ENCODE data around the gene CHERP. TPM values are rescaled to one million over a fixed set of nuclear protein-coding genes. Genes with fewer than 3 reads are reported as not detected.
"Not testable (repeated sequence)": the region's sequence is repeated elsewhere in the genome, so short reads cannot be mapped to it uniquely, and the experiment has no call there.

Gene CHERP
- polyA plus RNA-seq, 3 donors: 28.9 to 30.1 (median 29.4) TPM

DNA sequence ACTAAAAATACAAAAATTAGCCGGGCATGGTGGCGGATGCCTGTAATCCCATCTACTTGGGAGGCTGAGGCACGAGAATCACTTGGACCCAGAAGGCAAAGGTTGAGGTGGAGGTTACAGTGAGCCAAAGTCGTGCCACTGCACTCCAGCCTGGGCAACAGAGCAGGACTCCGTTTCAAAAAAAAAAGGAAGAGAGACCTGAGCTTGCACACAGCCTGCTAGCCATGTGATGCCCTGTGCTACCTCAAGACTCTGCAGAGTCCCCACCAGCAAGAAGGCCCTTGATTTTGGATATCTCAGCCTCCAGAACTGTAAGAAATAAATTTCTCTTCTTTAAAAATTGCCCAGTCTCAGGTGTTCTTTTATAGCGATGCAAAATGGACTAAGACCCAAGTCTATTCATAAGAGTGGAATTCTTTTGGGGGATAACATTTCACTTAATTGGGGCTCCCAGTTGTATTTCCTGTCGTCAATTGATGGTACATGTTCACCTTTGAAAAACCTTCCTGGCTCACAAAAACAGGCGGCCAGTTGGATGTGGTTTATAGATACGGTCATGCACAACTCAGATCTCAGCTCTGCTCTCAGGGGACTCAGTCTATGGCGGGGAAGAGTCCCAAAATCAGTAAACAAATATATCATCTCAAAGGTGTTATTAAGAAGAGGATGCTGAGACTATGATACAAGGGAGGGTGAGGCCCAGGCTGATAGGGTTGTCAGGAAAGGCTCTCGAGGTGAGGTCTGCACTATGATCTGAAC, 2.4 kb upstream of the CHERP start:
- no peak for DNase-seq (ENCODE audit: low read depth in 3 of 3, low spot score in 2 of 3)

DNA sequence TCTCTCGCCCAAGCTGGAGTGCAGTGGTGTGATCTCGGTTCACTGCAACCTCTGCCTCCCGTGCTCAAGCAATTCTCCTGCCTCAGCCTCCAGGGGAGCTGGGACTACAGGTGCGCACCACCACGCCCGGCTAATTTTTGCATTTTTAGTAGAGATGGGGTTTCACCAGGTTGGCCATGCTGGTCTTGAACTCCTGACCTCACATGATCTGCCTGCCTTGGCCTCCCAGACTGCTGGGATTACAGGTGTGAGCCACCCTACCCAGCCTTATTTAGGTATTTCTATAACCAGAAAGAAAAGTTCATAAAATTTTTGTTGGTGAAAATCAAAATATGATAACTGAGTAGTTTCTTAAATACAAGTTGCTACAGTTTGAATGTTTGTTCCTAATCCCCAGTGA, 1.5 kb upstream of the CHERP start:
- not testable (repeated sequence) for DNase-seq (ENCODE audit: low read depth in 3 of 3, low spot score in 2 of 3)

DNA sequence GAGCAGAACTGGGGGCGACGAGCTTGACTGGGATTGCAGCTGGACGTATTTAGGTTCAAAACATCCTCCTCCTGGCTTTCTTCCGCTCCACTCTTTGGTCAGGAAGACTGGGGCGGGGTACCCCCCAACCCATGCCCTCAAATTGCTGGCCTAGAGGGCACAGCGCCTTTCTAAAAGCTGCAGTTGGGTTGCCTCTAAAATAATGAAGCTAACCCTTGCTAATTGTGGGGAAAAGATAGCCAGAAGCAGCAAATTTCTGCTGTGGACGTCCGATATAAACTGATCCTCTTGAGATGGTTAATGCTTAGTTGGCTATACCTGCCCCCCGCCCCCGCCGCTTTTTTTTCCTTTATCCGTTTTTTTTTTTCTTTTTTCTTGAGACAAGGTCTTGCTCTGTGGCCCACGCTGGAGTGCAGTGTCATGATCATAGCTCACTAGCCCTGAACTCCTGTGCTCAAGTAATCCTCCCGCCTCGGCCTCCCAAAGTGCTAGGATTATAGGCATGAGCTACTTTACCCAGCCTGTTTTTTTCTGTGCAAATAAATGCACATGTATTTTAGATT, 754 bp upstream of the CHERP start:
- no peak for DNase-seq (ENCODE audit: low read depth in 3 of 3, low spot score in 2 of 3)

DNA sequence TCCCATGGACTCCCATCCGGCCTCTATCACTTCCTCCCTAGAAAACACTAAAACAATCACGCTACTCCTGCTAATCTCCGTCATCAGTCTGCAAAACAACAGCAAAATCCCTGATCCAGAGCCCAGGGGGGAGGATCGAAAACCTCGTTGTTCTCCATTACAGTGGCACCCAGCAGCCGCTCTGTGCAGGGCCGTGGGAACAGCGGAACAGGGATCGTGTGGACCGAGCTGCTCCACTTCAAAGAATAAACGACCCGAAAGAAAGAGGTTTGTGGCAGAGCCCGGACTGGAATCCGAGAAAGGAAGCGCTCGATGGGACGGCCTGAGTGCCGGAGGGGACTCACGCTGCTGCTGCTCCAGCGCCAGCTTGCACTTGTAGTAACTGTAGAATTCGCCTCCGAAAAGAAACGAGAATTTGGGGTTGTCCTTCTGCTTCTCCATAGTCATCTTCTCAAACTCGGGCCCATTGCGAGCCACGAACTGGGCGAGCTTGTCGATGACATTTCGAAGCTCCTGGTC, 652 bp downstream of the CHERP start:
- DNase-seq (ENCODE audit: low read depth in 3 of 3, low spot score in 2 of 3): no peak

DNA sequence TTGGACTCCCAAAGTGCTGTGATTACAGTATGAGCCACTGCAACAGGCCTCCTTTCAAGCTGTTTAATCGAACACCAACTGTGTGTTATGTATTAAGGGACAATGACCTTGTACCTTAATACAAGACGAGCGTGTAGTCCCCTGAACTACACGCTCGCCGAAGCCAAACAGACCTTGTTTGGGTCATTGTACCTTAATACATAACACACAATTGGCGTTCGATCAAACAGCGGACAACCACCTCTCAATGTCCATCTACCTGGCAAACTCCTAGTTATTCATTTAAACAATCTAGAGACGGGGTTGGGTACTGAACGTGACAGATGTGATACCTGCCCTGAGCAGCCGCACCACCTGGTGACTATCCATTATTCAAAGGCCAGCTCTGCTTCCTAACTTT, 1.3 kb downstream of the CHERP start:
- DNase-seq (ENCODE audit: low read depth in 3 of 3, low spot score in 2 of 3): no peak

DNA sequence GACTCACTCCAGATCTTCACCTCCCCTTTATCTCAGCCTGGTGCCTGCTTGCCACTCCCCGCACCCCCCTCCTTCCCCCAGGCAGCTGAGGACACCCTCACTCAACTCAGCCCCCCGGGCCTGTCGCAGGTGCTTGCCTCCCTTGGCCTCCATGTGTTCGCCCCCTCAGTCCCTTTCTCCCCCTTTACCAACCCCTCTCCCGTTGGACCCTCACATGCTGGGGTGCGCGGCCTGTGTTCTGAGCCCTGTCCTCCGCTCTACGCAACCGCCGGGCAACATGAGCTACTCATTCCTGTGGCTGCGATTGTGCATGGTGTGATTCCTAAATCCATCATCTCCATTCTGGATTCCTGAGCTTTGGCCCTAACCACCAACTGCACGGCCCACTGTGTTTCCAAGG, 5.1 kb downstream of the CHERP start:
- no peak for DNase-seq (ENCODE audit: low read depth in 3 of 3, low spot score in 2 of 3)

DNA sequence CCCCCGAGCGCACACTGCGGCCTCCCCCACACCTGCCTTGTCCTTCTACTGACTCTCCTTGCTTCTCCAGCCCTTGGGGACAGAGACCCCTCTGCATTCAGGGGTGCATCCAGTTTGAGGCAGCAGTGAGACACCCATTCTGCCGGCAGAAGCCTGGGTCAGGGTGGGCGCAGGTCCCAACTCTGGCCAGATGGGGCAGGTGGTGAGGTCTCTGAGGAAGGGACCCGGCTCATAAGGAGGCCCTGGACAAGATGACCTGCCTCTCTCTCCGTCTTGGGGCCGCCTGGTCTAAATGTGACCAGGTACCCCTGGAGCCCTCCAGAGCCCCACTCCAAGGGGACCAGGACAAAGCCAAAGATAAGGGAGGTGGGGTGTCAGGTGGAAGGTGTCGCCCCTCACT, 6.1 kb downstream of the CHERP start:
- no peak for DNase-seq (ENCODE audit: low read depth in 3 of 3, low spot score in 2 of 3)

DNA sequence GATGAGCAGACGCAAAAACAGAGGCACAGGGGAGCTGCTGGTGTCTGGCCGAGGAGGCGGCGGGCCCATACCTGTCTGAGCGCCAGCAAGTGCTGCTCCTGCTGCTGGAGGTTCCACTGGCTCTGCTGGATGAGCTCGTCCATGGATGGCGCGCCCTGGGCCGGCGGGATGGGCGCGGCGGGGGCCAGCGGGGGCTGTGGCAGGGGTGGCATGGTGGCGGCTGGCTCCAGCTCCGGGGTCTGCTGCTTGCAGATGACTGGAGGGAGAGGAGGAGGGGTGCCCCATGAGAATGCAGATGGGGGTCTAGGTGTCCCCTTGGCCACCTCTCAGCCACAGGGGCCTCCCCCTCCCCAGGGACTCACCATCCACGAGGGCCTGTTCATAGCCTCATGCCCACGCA, 6.9 kb downstream of the CHERP start:
- no peak for DNase-seq (ENCODE audit: low read depth in 3 of 3, low spot score in 2 of 3)

DNA sequence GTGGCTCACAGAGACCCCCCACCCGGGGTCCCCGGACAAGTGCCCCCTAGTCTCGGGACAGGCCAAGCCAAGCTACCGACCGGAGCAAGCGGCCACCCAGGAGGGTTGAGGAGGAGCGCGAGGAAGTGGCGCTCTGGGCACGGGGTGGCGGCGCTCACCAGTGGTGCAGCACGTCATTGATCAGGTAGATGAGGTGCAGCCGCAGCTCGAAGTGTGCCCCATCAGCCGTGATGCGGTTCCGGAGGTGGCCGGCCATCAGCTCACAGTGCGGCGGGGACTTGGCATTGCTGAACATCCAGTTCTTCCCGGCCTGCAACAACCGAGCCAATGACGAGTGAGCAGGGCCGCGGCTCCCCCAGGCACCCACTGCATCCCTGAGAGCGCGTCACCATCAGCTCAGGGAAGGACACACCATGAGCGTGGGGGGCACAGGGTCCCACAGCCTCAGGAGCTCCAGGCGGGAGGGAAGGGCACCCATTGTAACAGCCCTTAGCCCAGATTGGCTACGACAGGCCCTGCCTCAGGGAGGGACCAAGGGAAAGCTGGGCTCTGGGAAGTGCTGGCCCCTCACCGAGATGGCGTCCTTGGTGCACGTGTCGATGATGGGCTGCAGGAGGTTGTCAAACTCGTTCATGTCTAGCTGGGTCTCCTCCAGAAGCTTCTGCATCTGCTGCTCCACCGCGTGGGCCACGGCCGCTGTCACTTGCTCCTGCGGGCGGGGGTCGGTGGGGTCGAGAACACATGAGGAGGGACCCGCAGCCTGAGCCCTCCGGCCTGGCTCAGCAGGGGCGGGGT, 9.6 kb downstream of the CHERP start:
- no peak for DNase-seq (ENCODE audit: low read depth in 3 of 3, low spot score in 2 of 3)

DNA sequence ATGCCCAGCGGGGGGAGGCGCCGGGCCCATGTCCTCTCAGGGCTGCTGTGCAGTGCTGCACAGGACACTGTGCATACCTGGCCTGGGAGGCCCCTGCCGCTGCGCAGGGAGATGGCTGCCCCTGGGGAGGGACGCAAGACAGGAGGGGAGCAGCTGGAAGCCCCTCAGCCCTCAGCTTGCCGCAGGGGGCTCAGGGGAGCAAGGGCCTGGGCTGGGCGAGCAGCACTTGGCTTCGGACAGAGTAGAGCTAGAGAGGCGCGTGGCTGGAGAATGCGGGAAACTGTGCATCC, 10.9 kb downstream of the CHERP start:
- no peak for DNase-seq (ENCODE audit: low read depth in 3 of 3, low spot score in 2 of 3)

DNA sequence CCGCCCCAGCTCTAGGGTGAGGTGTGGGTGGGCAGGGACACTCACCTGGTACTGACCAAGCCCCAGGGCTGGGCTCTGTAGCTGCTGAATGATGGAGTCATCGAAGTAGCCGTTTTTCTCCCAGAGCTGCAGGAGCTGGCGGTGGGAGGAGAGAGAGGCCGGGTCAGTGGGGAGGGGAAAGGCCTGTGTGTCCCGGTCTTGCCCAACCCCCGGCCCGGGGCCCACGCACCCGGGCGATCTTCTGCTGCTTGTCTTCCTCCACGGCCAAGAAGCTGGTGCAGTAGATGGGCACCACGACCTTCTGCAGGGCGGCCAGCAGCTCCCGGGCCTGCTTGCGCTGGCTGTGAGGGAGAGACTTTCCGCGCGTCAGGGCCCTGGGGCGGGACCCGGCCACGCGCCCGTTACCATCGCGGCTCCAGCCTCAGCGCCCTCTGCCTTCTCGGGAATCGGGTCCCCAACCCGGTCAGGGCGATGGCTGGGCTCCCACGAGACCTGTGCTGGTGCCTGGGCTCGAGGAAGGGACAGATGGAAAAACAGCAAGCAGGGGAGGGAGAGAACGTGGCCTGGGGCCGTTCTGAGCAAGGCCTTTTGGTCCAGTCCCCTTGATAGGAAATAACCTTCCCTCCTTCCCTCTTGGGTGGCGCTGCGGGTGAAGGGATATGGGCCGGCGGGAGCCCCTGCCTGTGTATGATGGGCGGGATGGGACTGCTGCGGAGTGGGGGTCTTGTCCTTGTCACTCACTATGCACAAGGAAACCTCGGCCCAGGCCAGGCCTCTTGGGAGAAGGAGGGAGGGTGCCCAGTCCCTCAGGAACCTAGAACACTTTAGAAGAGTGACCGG, 11.5 kb downstream of the CHERP start:
- DNase-seq (ENCODE audit: low read depth in 3 of 3, low spot score in 2 of 3): no peak

DNA sequence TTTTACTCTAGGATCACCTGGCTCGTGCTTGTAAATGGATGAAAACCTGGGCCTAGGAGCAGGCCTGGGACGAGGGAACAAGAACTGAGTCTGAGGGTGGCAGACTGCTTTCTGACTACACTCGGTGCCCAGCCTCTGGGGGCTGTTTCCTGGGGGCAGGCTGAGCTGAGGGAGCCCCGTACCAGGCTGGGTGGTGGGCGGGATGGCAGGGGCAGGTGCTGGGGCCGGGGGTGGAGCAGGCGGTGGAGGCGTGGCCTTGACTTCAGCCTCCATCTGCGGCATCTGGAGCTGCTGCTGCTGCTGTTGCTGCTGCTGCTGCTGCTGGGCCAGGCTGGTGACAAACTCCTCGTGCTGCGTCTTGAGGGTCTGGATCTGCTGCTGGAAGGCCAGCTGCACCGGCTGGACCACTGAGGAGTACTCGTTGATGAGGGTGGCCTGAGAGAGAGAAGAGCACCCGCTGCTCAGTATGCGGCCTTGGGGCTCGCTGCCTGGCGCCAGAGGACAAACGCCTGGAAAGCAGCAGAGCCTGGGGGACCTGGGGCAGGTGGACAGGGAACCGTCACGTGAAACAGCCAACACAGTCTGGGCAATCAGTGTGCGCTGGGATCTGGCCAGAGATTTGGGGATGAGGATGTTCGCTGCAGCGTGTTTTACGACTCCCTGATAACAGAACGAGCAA, 12.6 kb downstream of the CHERP start:
- DNase-seq (ENCODE audit: low read depth in 3 of 3, low spot score in 2 of 3): no peak

DNA sequence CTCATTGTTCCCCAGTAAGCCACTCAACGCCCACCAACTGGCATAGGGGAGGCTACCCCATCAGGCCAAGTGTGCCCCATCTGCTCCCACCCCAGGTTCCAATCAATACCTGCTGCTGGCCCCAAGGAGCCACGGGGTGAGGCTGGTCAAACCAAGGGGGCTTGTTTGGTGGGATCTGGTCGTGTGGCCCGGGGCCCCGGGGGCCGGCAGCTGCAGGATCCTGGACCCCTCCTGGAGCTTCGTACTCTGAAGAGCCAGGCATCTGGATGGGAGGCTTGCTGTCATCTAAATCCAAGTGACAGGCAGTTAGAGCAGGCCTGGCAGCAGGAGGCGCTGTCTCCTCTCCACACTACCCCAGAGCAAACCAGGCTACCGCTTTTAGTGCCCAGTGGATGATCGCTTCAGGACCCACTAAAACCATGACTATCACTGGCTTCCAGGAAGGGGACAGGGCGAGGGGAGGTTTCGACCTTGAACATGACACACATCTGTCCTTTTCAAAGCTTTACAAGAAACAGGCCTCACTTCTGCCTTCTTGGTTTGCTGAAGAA, 14.2 kb downstream of the CHERP start:
- no peak for DNase-seq (ENCODE audit: low read depth in 3 of 3, low spot score in 2 of 3)

DNA sequence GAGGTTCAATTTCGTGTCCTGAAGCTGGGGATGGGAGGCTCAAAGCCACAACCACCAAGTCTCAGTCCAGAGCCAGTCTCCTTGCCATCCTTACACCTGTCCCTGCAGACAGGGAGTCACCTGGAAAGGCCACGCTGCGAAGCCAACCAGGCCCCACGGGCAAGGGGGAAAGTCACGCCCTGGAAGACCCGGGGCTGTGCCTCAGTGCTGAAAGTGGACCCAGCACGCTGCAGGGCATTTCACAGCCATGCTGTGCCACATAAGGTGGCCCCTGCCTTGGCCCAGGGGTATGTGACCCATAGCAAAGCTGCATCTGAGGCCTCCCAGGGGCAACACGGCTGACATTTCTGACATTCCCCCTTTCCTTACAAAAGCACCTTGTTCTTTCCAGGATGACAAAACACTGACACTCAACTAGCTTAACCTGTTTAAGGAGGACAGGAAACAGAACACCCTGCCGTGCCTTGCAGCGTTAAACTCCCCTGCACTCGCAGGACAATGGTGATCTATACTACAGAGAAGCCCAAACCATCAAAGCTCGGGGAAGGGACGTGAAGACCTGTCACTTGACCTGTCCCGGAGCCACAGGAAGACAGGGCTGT, 14.8 kb downstream of the CHERP start:
- no peak for DNase-seq (ENCODE audit: low read depth in 3 of 3, low spot score in 2 of 3)

DNA sequence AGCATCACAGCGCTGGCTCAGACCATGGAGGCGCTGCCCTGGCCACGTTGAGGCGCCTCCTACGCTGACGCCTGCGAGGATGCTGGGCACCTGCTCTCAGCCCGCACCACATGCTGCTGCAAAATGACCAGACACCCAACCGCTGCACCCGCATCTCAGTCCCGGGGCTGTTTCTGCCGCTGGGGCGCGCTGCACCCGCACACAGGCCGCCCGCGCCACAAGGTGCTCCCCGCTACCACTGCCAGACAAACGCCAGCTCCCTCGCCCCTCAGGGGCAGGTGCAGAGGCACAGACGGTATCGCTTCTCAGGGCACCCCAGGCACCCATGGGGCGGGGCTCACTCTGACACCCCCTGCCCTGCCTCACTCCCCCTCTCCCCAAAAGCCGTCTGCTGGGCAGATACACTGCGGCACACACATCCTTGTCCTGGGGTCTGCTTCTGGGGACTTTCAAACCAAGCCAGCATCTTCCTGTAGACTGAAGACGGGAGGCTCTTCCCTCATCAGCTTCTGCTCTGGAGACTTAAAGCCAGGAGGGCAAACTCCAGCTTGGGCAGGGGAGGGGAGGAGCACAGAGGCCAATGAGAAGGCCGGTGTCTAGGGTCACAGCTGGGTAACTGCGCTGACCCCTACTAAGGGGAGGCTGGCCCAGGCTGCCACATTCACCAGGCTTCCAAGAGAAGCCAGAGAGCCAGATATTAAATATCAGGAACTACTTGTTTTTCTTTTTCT, 16.3 kb downstream of the CHERP start:
- DNase-seq (ENCODE audit: low read depth in 3 of 3, low spot score in 2 of 3): no peak

DNA sequence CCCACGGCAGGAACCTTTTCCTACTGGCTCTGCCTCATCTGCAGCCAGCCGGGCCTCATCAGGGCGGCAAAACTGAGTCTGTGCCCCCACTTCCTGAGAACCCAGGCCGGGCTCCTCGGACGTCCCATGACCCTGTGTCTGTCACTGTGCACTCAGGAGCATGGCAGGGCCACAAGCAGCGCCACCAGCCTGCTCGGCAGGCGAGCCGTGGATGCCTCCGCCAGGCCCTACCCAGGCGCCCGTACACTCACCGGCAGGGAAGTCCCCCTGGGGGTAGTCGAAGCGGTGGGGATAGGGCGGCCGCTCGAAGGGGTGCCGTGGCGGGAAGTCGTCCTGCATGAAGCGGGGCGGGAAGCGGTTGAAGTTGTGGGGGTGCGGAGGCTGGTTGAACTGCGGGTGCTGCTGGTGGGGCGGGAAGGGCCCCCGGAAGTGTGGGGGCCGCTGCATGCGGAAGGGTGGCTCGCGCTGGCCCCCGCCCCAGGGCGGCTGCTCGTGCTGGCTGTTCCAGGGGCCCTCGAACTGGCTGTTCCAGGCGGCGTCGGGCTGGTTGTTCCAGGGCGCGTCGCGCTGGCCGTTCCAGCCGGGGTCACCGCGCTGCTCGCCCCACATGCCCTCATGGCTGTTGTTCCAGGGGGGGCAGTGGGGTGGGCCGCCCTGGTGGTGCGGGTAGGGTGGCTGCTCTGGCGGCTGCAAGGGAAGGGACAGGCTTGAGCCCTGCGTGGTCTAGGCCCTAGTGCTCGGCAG, 17.1 kb downstream of the CHERP start:
- no peak for DNase-seq (ENCODE audit: low read depth in 3 of 3, low spot score in 2 of 3)

DNA sequence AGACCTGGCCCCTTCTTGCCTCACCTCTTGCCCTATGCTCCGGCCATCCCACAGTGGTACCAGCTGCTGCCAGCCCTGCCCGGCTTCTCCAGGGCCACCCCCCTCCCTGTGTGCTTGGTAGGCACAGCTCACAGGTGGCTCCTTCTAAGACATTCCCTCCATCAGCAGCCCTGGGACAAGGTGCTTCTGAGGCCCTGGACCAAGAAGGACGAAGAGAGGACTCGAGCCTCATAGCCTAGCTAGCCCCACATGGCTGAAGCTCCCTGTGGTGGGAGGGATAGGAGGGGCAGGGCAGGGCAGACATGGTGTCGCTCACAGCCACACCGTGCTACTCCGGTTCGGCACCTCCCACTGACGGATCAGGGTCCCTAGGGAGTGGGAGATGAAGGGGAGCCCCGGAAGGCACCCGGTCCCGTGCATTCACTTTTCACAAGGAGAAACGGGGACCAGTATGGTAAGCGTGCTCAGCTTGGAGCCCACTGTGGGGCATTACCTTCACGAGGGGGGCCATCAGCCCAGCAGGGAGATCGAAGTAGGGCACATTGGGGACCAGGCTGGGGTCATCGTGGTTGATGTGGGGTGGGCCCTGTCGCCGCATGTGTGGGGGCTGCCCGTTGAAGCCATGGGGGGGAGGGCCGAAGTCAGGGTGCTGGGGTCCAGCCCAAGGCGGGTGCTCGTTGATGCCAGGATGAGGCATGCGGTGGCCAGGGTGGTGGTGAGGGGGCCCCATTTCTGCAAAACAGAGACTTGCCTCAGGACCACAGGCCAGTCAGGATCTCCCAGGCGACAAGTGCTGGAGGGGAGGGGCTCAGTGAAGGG, 19.5 kb downstream of the CHERP start:
- no peak for DNase-seq (ENCODE audit: low read depth in 3 of 3, low spot score in 2 of 3)

Measured in right renal cortex interstitium (tissue), 3 donors.